ENCODE results near the gene RNASE7. TPM values are rescaled to one million over a fixed set of nuclear protein-coding genes. Genes with fewer than 3 reads are reported as not detected.

RNASE7 gene
- polyA plus RNA-seq, 1 of the 3 experiments (the other 2 are of a cell fraction): not detected

GRCh38 chr14:21056520-21057163 lies 14.5 kb downstream of the RNASE7 start:
- H4K20me1 ChIP-seq (ENCODE audit: insufficient read depth): no peaks in the 10 kb centered on the region
- ChIA-PET CTCF (interaction anchor here (1.2 to 2.1 kb wide), 3 partner anchors 16 to 48 kb away, joined by 4 to 8 read pairs (median 6); no protein-coding TSS in a partner anchor), POLR2A (no interaction called here)
- DNase-seq: no peak
- no peaks in the 10 kb centered on the region for H3K27me3 ChIP-seq (ENCODE audit: insufficient read depth)
- no peak overlapping the region for H2AFZ ChIP-seq (ENCODE audit: low read depth)
- no peaks in the 10 kb centered on the region for H3F3A ChIP-seq (replicated peaks; ENCODE audit: insufficient read depth)
- no peaks in the 10 kb centered on the region for H3K79me2 ChIP-seq (ENCODE audit: insufficient read depth)
- no peak overlapping the region for H3K4me2 ChIP-seq
- no peaks in the 10 kb centered on the region for H3K4me1 ChIP-seq (ENCODE audit: control insufficient read depth in 1 of 2, insufficient read depth in 2 of 2, low read depth in 1 of 2, low read length in 1 of 2)
- TF ChIP-seq JUND (IDR thresholded peaks at IDR 0.05) (no peak), USF2 (IDR thresholded peaks at IDR 0.05; ENCODE audit: borderline replicate concordance, low read depth, low read length) (no peak), IRF3 (IDR thresholded peaks at IDR 0.05; ENCODE audit: low read depth, low read length) (no peak), ELF1 (IDR thresholded peaks at IDR 0.05) (no peak), TAF1 (IDR thresholded peaks at IDR 0.05; ENCODE audit: borderline replicate concordance, low read depth, low read length) (no peak), RCOR1 (IDR thresholded peaks at IDR 0.05; ENCODE audit: low read length) (no peak), YY1 (IDR thresholded peaks at IDR 0.05; ENCODE audit: low read depth) (no peak), CTCF (IDR thresholded peaks at IDR 0.05) (no peak)
- H3K4me3 ChIP-seq (ENCODE audit: low read depth in 2 of 2, low read length in 1 of 2): no peak overlapping the region
- H3K9ac ChIP-seq: no peak overlapping the region
- H3K36me3 ChIP-seq (replicated peaks in 1 of 2; ENCODE audit: control insufficient read depth in 1 of 2, insufficient read depth in 2 of 2, low read length in 1 of 2): no peaks in the 10 kb centered on the region
- no peaks in the 10 kb centered on the region for H3K9me3 ChIP-seq
- no peaks in the 10 kb centered on the region for H3K9me2 ChIP-seq
- WGBS (ENCODE audit: low lambda C conversion rate): 84% methylated on average over 10 of the region's 10 CpGs
- H3K27ac ChIP-seq (ENCODE audit: low read depth in 2 of 2, low read length in 1 of 2): no peak overlapping the region

GRCh38 chr14:21057803-21058675 lies 15.9 kb downstream of the RNASE7 start, which contains the start of gene RNASE8:
Gene RNASE8, plus strand, starts transcription at chr14:21057822. Its CDS starts 71 bp downstream, at chr14:21057893.
- H3K9ac ChIP-seq: no peak within 1 kb of the TSS
- no peaks in the 10 kb centered on the region for H3K27me3 ChIP-seq (ENCODE audit: insufficient read depth)
- POLR2A ChIA-PET: no interaction called here
- TF ChIP-seq YY1 (IDR thresholded peaks at IDR 0.05; ENCODE audit: low read depth) (no peak), RXRA (IDR thresholded peaks at IDR 0.05; ENCODE audit: borderline replicate concordance, low read depth) (no peak), CHD2 (IDR thresholded peaks at IDR 0.05; ENCODE audit: low read length, partially characterized antibody) (no peak), TCF12 (IDR thresholded peaks at IDR 0.05) (no peak), FOSL2 (IDR thresholded peaks at IDR 0.05; ENCODE audit: borderline replicate concordance, low read depth) (no peak), MXI1 (IDR thresholded peaks at IDR 0.05; ENCODE audit: low read depth, low read length) (no peak), RCOR1 (IDR thresholded peaks at IDR 0.05; ENCODE audit: low read length) (no peak), REST (IDR thresholded peaks at IDR 0.05; ENCODE audit: low read depth, low read length) (no peak), MAX (IDR thresholded peaks at IDR 0.05; ENCODE audit: low read depth) (no peak), MEF2A (IDR thresholded peaks at IDR 0.05; ENCODE audit: borderline replicate concordance, low read depth) (no peak), NRF1 (IDR thresholded peaks at IDR 0.05; ENCODE audit: low read depth, low read length) (no peak), RFX5 (IDR thresholded peaks at IDR 0.05; ENCODE audit: low read length) (no peak), NFIC (IDR thresholded peaks at IDR 0.05; ENCODE audit: borderline replicate concordance) (no peak)
- H3K4me3 ChIP-seq (ENCODE audit: low read depth in 2 of 2, low read length in 1 of 2): no peak within 1 kb of the TSS
- no peaks in the 10 kb centered on the region for H4K20me1 ChIP-seq (ENCODE audit: insufficient read depth)
- 72% methylated on average over 6 of the region's 8 CpGs for WGBS (ENCODE audit: low lambda C conversion rate)
- H3K27ac ChIP-seq (ENCODE audit: low read depth in 2 of 2, low read length in 1 of 2): no peak within 1 kb of the TSS
- H3F3A ChIP-seq (replicated peaks; ENCODE audit: insufficient read depth): no peaks in the 10 kb centered on the region
- DNase-seq: no peak
- H3K9me3 ChIP-seq: no peaks in the 10 kb centered on the region
- no peaks in the 10 kb centered on the region for H3K9me2 ChIP-seq
- no peaks in the 10 kb centered on the region for H3K36me3 ChIP-seq (replicated peaks in 1 of 2; ENCODE audit: control insufficient read depth in 1 of 2, insufficient read depth in 2 of 2, low read length in 1 of 2)
- peaks cover 0 to 3% of the 10 kb centered on the region in 2 experiments; a peak in 1 of 4 replicates for H3K4me1 ChIP-seq (ENCODE audit: control insufficient read depth in 1 of 2, insufficient read depth in 2 of 2, low read depth in 1 of 2, low read length in 1 of 2)
- no peak within 1 kb of the TSS for H2AFZ ChIP-seq (ENCODE audit: low read depth)
- H3K79me2 ChIP-seq (ENCODE audit: insufficient read depth): no peaks in the 10 kb centered on the region
- no peak within 1 kb of the TSS for H3K4me2 ChIP-seq
- CTCF ChIA-PET: interaction anchor here (1.0 to 2.1 kb wide), 4 partner anchors 34 to 47 kb away, joined by 3 to 8 read pairs (median 4); no protein-coding TSS in a partner anchor
